Fibroblast of skin of scalp (primary cell): ENCODE measurements around the gene PKP1.

ENCODE experiments used
- DNase-seq: peaks from one replicate; pipeline ENCODE4 v3.0.0-alpha.2; 2013

PKP1 gene

DNA sequence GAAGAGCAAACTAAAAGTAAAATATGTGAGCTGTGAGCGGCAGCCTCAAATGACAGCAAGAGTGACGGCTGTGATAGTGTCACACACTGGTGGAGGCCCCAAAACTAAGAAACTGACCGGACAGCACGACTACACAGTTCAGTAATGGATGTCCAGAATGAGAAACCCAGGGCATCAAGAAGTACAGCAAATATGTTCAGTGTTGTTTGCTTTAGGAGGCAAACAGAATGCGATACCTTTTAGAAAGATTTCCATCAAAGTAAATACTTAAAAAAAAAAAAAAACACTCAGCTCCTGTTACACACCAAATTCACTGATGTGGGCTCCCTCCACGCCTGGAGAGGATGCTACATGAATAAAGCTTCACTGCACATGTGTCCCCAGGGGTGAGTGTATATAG is 1.1 kb upstream of the PKP1 start:
- no peak for DNase-seq

GRCh38 chr1:201283836-201284553 is 689 bp downstream of the PKP1 start:
- no peak for DNase-seq

GRCh38 chr1:201284636-201285035 is 1.3 kb downstream of the PKP1 start:
- DNase-seq = no peak

DNA sequence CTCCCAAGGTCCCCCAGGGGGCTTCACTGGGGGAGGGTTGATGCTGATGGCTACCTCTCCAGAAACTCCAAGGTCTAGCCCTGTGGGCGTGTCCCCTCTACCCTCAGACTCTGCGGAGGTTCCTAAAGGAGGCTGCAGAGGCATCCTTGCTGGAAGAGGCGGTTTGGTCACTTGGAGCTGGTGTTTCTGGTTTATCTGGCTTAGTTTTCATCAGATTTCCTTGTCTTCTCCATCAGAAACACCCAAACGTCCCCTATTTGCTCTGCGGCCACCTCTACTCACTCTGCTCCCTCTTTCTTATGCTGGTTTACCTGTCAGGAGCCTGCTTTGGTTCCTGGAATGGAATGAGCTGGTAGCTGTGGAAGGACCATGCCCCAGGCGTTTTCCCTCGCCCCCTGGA is 2.5 kb downstream of the PKP1 start:
- no peak for DNase-seq

- no peak for DNase-seq
These were observed 3.1 kb downstream of the PKP1 start for GRCh38 chr1:201286445-201286844.

DNA sequence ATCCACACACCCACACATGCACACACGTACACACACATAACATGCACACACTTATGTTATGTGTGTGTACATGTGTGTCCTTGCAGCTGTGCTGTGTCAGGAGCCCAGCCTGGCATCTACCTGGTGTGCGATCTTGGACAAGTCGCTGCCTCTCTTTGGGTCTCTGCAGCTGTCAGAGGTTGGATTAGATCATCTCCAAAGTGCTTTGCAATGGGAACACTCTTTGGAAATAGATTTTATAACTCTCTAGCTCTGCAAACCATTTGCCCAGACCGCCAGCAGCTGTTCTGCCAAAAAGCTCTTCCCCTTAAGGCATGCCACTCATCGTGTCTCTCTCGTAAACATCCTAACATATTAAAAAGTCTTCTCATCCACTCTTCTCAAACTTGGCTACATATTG is 4.7 kb downstream of the PKP1 start:
- no peak for DNase-seq

DNA sequence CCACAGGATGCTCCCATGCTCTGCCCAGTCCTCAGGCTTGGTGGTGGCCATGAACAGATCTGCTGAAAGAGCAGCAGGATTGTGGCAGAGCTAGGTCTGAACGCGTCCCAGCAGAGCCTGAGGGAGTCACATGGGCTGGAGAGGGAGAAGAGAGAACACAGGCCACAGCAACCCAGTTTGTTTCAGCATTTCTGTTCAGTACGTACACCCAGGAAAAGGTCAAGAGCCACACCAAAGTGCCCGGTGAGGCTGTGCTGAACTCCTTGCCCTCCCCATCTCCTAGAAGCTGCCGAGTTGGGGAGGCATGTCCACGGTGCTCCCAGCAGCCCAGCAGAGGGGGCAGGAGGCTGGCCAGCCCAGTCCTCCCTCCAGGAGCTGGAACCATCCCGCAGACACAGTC is 5.5 kb downstream of the PKP1 start:
- no peak for DNase-seq

GRCh38 chr1:201290551-201290950 is 7.2 kb downstream of the PKP1 start:
- DNase-seq = no peak

DNA sequence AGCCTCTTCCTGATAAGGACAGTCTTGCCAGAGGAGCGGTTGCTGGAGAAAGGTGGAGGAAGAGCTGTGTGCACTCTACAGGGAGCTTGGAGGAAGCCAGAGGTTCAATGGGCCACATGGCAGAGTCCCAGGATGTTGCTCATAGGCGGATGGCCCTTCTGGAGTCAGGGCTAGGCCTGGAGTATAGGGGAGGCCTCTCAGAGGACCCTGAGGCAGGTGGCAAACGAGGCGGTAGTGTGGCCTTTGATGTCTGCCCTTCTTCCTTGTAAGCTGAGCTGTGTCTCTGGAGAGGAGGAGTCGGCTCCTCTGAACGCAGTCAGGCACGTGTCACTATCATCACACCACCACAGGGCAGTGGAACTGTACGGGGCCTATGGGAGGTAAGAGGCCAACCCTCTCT is 8.6 kb downstream of the PKP1 start:
- DNase-seq = no peak

- peak; percentile 21 for DNase-seq
These were observed 11.6 kb downstream of the PKP1 start for GRCh38 chr1:201294876-201295275.

GRCh38 chr1:201295346-201295745 is 12.0 kb downstream of the PKP1 start:
- DNase-seq = peak; percentile 62

DNA sequence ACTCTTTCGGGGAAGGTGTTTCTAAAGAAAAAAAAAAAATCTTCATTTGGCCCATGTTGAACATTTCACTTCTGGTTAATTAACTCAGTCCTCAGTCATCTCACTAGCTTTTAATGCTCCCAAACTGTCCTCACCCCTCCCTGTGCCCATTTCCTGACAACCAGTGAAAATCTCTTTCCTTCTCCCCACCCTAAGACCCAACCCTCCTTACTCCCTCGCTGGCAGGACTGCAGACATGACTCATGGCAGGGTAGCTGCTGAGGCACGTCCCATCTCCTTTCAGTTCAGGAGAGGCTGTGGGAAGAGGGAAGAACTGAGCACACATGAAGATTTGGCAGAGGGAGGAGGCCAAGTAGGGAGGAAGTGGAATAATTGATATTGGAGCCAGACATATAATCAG is 12.6 kb downstream of the PKP1 start:
- peak; percentile 83 for DNase-seq

- no peak for DNase-seq
These were observed 13.0 kb downstream of the PKP1 start for GRCh38 chr1:201296352-201296751.

DNA sequence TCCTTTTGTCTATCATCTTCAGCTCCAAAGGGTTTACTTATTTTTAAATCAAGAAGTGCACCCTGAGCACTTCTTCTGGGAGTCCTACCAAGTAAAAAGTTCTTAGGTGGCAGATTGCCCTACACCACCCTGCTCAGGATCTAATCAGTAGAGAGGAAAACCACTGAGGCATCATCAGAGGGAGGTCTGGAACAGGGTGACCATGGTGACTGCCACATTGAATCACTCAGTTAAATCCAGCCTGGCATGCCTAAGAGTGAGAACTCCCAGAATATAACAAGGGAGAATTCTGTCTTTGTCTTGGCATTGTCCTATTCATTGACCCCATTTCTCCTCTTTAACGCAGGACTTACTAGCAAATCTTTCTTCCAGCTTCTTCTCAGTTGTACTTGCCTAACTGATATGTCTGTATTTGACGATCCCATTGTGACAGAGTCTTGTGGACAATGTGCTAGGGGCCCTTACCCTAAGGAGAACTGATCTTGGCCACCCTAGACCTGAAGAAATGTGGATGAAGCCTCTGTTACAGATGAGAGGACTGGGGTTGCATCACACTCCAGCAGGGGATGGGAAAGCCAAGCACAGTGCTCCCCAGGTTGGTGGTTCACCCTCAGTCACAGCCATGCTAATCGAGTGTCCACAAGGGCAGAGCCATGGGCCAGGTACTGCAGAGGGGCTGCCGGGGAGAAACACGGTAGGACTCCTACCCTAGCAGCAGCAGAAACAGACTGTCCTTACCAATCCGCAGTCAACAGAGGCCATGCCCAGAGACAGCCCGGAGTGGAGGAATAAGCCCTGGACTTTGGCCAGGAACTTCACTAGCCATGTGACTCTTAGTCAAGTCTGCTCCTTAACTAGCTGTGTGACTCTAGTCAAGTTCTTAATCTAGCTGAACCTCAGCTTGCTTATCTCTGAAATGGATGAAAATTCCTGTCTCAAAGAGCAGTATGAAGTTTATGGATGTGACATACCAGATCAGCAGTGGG is 15.4 kb downstream of the PKP1 start:
- no peak for DNase-seq

DNA sequence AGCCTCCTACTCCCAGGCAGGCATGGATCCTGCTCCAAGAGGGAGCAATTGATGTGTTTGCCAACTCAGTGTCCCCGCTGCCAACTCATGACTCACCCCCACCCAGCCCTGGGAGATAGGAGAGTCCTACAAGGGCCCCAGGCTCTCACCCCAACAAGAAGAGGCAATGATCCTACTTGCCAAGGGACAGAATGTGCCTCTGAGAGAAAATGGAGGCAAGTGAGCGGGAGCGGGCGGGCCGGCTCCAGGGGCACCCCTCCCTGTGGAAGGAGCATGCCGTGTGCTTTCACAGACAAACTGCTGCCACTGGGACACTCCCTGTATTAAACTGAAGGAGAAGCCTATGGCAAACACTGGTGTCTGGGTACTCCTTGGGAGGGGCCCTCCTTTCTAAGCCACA is 16.7 kb downstream of the PKP1 start:
- no peak for DNase-seq

GRCh38 chr1:201300641-201301040 is 17.3 kb downstream of the PKP1 start:
- DNase-seq = no peak

- no peak for DNase-seq
These were observed 19.2 kb downstream of the PKP1 start for GRCh38 chr1:201302163-201303152.

- no peak for DNase-seq
These were observed 20.8 kb downstream of the PKP1 start for GRCh38 chr1:201304126-201304525.

GRCh38 chr1:201305815-201306214 is 22.5 kb downstream of the PKP1 start:
- DNase-seq = no peak

DNA sequence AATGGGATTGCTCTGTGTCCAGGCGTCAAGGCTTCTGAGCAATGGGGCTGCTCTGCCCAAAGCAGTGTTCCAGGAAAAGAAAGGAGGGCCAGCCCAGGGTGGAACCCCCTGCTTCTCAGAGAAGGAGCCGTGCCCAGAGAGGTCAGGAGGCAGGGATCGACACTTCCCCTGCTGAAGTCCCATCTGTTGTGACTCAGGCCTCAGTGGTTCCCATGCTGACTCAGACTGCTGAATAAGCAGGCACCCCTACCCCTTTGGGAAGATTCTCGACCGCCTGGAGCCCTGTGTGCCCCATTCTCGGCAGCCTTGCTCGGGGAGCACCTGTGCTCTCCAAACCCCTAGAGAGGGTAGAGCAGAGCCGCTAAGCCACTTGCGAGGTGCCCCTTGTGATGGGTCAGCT is 23.9 kb downstream of the PKP1 start:
- DNase-seq = no peak

GRCh38 chr1:201307760-201308499 is 24.6 kb downstream of the PKP1 start:
- DNase-seq = no peak

DNA sequence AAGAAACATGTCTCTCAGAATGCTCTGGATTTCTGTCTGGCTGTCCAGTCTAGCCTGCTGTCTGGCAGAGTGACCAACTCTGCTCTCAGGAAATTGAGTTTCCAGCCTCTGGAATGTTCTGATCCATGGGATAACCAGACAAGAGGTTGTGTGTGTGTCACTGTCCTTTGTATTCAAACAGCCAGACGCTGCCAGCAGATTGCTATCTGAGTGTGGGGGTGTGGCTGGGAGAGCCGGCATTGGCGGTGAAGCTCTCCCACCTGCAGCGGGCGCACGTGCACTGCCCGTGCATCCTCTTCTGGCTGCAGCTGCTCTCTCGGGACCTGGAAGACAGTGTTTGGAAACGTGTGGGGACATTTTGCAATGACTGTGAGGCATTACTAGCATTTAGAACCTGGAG is 26.1 kb downstream of the PKP1 start:
- DNase-seq = peak; percentile 38
